SK-N-SH (cell line): ENCODE data around the gene SLC13A4. TPM values are rescaled to one million over a fixed set of nuclear protein-coding genes. Genes with fewer than 3 reads are reported as not detected.
A peak's percentile ranks its signal among the peaks of the same experiment; 100 is the strongest.

Experiments used
- CTCF ChIA-PET: fragments of 300-600, 350-600 bp; formaldehyde crosslinking; extraction: SDS; loops from one replicate; lab custom pipeline; 2021; lab: Yijun Ruan, JAX
- POLR2A ChIA-PET: fragments of 350-600 bp; sonication (Branson Sonifier 250); formaldehyde crosslinking; extraction: SDS; loops from one replicate; lab custom pipeline; 2020; ENCODE audit warnings: antibody characterized with exemption, inconsistent platforms; lab: Yijun Ruan, JAX
- DNase-seq: peaks from one replicate; pipeline ENCODE4 v3.0.0; 2012
- H2AFZ ChIP-seq: fragments of 200-600 bp; sonication (generic); 2 replicates; pipeline ENCODE4 v1.8.1; 2016; ENCODE audit warnings: antibody characterized with exemption, mild to moderate bottlenecking, low read depth
- H3F3A ChIP-seq: fragments of 200-600 bp; sonication (generic); replicated peaks from 2 replicates; pipeline ENCODE3; 2016; ENCODE audit warnings: antibody characterized with exemption, mild to moderate bottlenecking; ENCODE audit not compliant: insufficient read depth
- H3K27ac ChIP-seq, 2 experiments: fragments of 200-500 bp in 1 of 2; fragments of 200-600 bp in 1 of 2; sonication (Bioruptor generic) in 1 of 2; sonication (generic), shearing (Covaris generic) in 1 of 2; 2 replicates each; pipeline versions ENCODE4 v1.5.1 to v1.6.1; 2014 to 2016; ENCODE audit warnings: low read depth in 2 of 2, inconsistent platforms in 1 of 2, low read length in 1 of 2, mild to moderate bottlenecking in 1 of 2, mixed read lengths in 1 of 2
- H3K27me3 ChIP-seq: fragments of 200-600 bp; sonication (generic), shearing (Covaris generic); 2 replicates; pipeline ENCODE4 v1.6.1; 2016; ENCODE audit warnings: mixed run types; ENCODE audit not compliant: insufficient read depth
- H3K36me3 ChIP-seq, 2 experiments: fragments of 200-500 bp in 1 of 2; fragments of 200-600 bp in 1 of 2; sonication (Bioruptor generic) in 1 of 2; sonication (generic) in 1 of 2; replicated peaks in 1 of 2; 2 replicates each; pipeline versions ENCODE3 to v1.5.1; 2014 to 2016; ENCODE audit warnings: low read length in 1 of 2, mild to moderate bottlenecking in 1 of 2; ENCODE audit not compliant: insufficient read depth in 2 of 2, control insufficient read depth in 1 of 2
- H3K4me1 ChIP-seq, 2 experiments: fragments of 200-500 bp in 1 of 2; fragments of 200-600 bp in 1 of 2; sonication (Bioruptor generic) in 1 of 2; sonication (generic), shearing (Covaris generic) in 1 of 2; 2 replicates each; pipeline versions ENCODE4 v1.5.1 to v1.6.1; 2014 to 2016; ENCODE audit warnings: low read depth in 1 of 2, low read length in 1 of 2, mixed run types in 1 of 2; ENCODE audit not compliant: insufficient read depth in 2 of 2, control insufficient read depth in 1 of 2
- H3K4me2 ChIP-seq: fragments of 200-600 bp; sonication (generic), shearing (Covaris generic); 2 replicates; pipeline ENCODE4 v1.6.1; 2017; ENCODE audit warnings: mixed run types
- H3K4me3 ChIP-seq, 2 experiments: fragments of 200-500 bp in 1 of 2; fragments of 200-600 bp in 1 of 2; sonication (Bioruptor generic) in 1 of 2; sonication (generic), shearing (Covaris generic) in 1 of 2; 2 replicates each; pipeline versions ENCODE4 v1.5.1 to v1.8.1; 2014 to 2016; ENCODE audit warnings: low read depth in 2 of 2, inconsistent platforms in 1 of 2, low read length in 1 of 2, mild to moderate bottlenecking in 1 of 2, mixed read lengths in 1 of 2, moderate library complexity in 1 of 2
- H3K79me2 ChIP-seq: fragments of 200-600 bp; sonication (generic); 2 replicates; pipeline ENCODE4 v1.8.1; 2017; ENCODE audit warnings: mild to moderate bottlenecking; ENCODE audit not compliant: insufficient read depth
- H3K9ac ChIP-seq: fragments of 200-600 bp; sonication (generic); 2 replicates; pipeline ENCODE4 v1.6.1; 2017; ENCODE audit warnings: mixed run types
- H3K9me2 ChIP-seq: fragments of 200-600 bp; sonication (generic); 2 replicates; pipeline ENCODE4 v1.6.1; 2017; ENCODE audit warnings: mixed run types
- H3K9me3 ChIP-seq: fragments of 200-600 bp; sonication (generic); 2 replicates; pipeline ENCODE4 v1.6.1; 2017; ENCODE audit warnings: mixed run types, mild to moderate bottlenecking, moderate library complexity
- H4K20me1 ChIP-seq: fragments of 200-600 bp; sonication (generic); 2 replicates; pipeline ENCODE4 v1.6.1; 2017; ENCODE audit warnings: mild to moderate bottlenecking, mixed run types; ENCODE audit not compliant: insufficient read depth
- ELF1 ChIP-seq: IDR thresholded peaks from 2 replicates; pipeline ENCODE4 v1.4.0; 2012
- FOSL2 ChIP-seq: IDR thresholded peaks from 2 replicates; pipeline ENCODE4 v1.4.0; 2012; ENCODE audit warnings: low read depth, mild to moderate bottlenecking, moderate library complexity, borderline replicate concordance
- FOXM1 ChIP-seq: IDR thresholded peaks from 2 replicates; pipeline ENCODE4 v1.4.0; 2012; ENCODE audit warnings: low read depth, mild to moderate bottlenecking
- GATA2 ChIP-seq: sonication (generic); formaldehyde crosslinking; IDR thresholded peaks from 2 replicates; pipeline ENCODE4 v1.5.0; 2020; ENCODE audit warnings: mild to moderate bottlenecking, missing genetic modification reagents
- JUND ChIP-seq: IDR thresholded peaks from 2 replicates; pipeline ENCODE4 v1.4.0; 2012
- NRF1 ChIP-seq: IDR thresholded peaks from 2 replicates; pipeline ENCODE4 v1.6.1; 2012; ENCODE audit warnings: low read depth, mild to moderate bottlenecking, low read length
- RAD21 ChIP-seq: IDR thresholded peaks from 2 replicates; pipeline ENCODE4 v1.6.1; 2012; ENCODE audit warnings: mild to moderate bottlenecking, low read length
- RFX5 ChIP-seq: IDR thresholded peaks from 2 replicates; pipeline ENCODE4 v1.6.1; 2012; ENCODE audit warnings: mild to moderate bottlenecking, improper control_type of control experiment, low read length
- SIN3A ChIP-seq: IDR thresholded peaks from 2 replicates; pipeline ENCODE4 v1.6.1; 2012; ENCODE audit warnings: low read depth, mild to moderate bottlenecking, low read length, moderate library complexity, borderline replicate concordance
- SMC3 ChIP-seq: IDR thresholded peaks from 2 replicates; pipeline ENCODE4 v1.6.1; 2012; ENCODE audit warnings: low read depth, low read length, improper control_type of control experiment
- TCF12 ChIP-seq: IDR thresholded peaks from 2 replicates; pipeline ENCODE4 v1.4.0; 2012
- USF1 ChIP-seq: IDR thresholded peaks from 2 replicates; pipeline ENCODE4 v1.4.0; 2012; ENCODE audit warnings: low read depth, borderline replicate concordance
- YY1 ChIP-seq: IDR thresholded peaks from 2 replicates; pipeline ENCODE4 v1.4.0; 2012; ENCODE audit warnings: low read depth, mild to moderate bottlenecking
- WGBS: methylation state at CpG from one replicate; pipeline ENCODE4 v1.1.6; 2017; ENCODE audit warnings: low lambda C conversion rate; 5-methylcytosine and 5-hydroxymethylcytosine counted together
- polyA plus RNA-seq, 3 experiments: library from polyadenylated mRNA; depleted of rRNA; stranded (reverse); fragments of >200 nt; gene quantifications; 2 replicates each; pipeline ENCODE4 v1.2.3, GENCODE V29; 2012
- TF ChIP-seq, protein P1 (sequence below): IDR thresholded peaks from 2 replicates; pipeline ENCODE4; 2012
- TF ChIP-seq, protein P2 (sequence below): fragments of 150-350 bp; IDR thresholded peaks from 2 replicates; pipeline ENCODE4 v1.6.1; 2016; ENCODE audit warnings: mild to moderate bottlenecking, low read depth, low read length
- TF ChIP-seq, protein P3 (sequence below): IDR thresholded peaks from 2 replicates; pipeline ENCODE4 v1.6.1; 2012; ENCODE audit warnings: mild to moderate bottlenecking, low read depth, low read length, moderate library complexity

SLC13A4 gene
- polyA plus RNA-seq, 1 of the 3 experiments (the other 2 are of a cell fraction): 0.30 TPM

- POLR2A ChIA-PET: no interaction called here
- H2AFZ ChIP-seq: no peak overlapping the region
- CTCF ChIA-PET: no interaction called here
- H3K9me3 ChIP-seq: no peaks in the 10 kb centered on the region
- peak overlapping the region; percentile 23; the same call in 1 of the 2 replicates for H3K9ac ChIP-seq
- 85% methylated on average over 3 of the region's 3 CpGs for WGBS
- DNase-seq: no peak
- TF ChIP-seq FOSL2 (peak; percentile 65; the same call in 1 of the 2 replicates), USF1 (no peak), ELF1 (no peak), JUND (peak; percentile 59; the same call in 1 of the 2 replicates), TCF12 (peak; percentile 28; the same call in 1 of the 2 replicates)
- H4K20me1 ChIP-seq: no peaks in the 10 kb centered on the region
- peak overlapping the region; percentile 32; the same call in 1 of the 2 replicates for H3K4me2 ChIP-seq
- H3K9me2 ChIP-seq: no peaks in the 10 kb centered on the region
- peak overlapping the region in 1 of 2 experiments; percentile 54; a peak in 2 of 4 replicates for H3K27ac ChIP-seq
- peaks cover 9% of the 10 kb centered on the region for H3F3A ChIP-seq
- peaks cover under 1 to 21% of the 10 kb centered on the region in 2 experiments; a peak in 2 of 4 replicates for H3K4me1 ChIP-seq
- peaks cover 46 to 49% of the 10 kb centered on the region in 2 experiments for H3K36me3 ChIP-seq
- peaks cover 48% of the 10 kb centered on the region for H3K79me2 ChIP-seq
- no peak overlapping the region for H3K4me3 ChIP-seq
- no peaks in the 10 kb centered on the region for H3K27me3 ChIP-seq
These were observed 37.4 kb downstream of the SLC13A4 start for GRCh38 chr7:135690566-135690965.

GRCh38 chr7:135687466-135687865, 40.5 kb downstream of the SLC13A4 start:
- Histone ChIP-seq H3K9me2 (no peaks in the 10 kb centered on the region), H3K4me2 (no peak overlapping the region), H3K9me3 (no peaks in the 10 kb centered on the region), H3K27me3 (no peaks in the 10 kb centered on the region), H3K79me2 (peaks cover 79% of the 10 kb centered on the region), H4K20me1 (no peaks in the 10 kb centered on the region; the same call in 1 of the 2 replicates), H3K4me3 (no peak overlapping the region), H2AFZ (no peak overlapping the region), H3F3A (peaks cover 21% of the 10 kb centered on the region), H3K27ac (no peak overlapping the region), H3K4me1 (peaks cover 24 to 49% of the 10 kb centered on the region in 2 experiments; a peak in 3 of 4 replicates), H3K9ac (no peak overlapping the region), H3K36me3 (peaks cover 24 to 40% of the 10 kb centered on the region in 2 experiments)
- CTCF ChIA-PET: interaction anchor here (1.1 to 2.5 kb wide), 5 partner anchors 14 to 25 kb away, joined by 3 to 12 read pairs (median 6); partner anchors contain the start of gene STMP1
- no peak for DNase-seq
- POLR2A ChIA-PET: interaction anchor here (0.6 kb wide), 1 partner anchor 24 kb away, joined by 3 read pairs; no protein-coding TSS in a partner anchor
- 3% methylated on average over 1 of the region's 1 CpG for WGBS
- no peak for TF ChIP-seq RFX5
- no peak for TF ChIP-seq NRF1
- TF ChIP-seq, protein P1, sequence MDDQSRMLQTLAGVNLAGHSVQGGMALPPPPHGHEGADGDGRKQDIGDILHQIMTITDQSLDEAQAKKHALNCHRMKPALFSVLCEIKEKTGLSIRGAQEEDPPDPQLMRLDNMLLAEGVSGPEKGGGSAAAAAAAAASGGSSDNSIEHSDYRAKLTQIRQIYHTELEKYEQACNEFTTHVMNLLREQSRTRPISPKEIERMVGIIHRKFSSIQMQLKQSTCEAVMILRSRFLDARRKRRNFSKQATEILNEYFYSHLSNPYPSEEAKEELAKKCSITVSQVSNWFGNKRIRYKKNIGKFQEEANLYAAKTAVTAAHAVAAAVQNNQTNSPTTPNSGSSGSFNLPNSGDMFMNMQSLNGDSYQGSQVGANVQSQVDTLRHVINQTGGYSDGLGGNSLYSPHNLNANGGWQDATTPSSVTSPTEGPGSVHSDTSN: no peak
- TF ChIP-seq SMC3: no peak
- TF ChIP-seq, protein P2, sequence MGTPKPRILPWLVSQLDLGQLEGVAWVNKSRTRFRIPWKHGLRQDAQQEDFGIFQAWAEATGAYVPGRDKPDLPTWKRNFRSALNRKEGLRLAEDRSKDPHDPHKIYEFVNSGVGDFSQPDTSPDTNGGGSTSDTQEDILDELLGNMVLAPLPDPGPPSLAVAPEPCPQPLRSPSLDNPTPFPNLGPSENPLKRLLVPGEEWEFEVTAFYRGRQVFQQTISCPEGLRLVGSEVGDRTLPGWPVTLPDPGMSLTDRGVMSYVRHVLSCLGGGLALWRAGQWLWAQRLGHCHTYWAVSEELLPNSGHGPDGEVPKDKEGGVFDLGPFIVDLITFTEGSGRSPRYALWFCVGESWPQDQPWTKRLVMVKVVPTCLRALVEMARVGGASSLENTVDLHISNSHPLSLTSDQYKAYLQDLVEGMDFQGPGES: no peak
- TF ChIP-seq GATA2 (CRISPR knock-in tag): no peak
- TF ChIP-seq, protein P3, sequence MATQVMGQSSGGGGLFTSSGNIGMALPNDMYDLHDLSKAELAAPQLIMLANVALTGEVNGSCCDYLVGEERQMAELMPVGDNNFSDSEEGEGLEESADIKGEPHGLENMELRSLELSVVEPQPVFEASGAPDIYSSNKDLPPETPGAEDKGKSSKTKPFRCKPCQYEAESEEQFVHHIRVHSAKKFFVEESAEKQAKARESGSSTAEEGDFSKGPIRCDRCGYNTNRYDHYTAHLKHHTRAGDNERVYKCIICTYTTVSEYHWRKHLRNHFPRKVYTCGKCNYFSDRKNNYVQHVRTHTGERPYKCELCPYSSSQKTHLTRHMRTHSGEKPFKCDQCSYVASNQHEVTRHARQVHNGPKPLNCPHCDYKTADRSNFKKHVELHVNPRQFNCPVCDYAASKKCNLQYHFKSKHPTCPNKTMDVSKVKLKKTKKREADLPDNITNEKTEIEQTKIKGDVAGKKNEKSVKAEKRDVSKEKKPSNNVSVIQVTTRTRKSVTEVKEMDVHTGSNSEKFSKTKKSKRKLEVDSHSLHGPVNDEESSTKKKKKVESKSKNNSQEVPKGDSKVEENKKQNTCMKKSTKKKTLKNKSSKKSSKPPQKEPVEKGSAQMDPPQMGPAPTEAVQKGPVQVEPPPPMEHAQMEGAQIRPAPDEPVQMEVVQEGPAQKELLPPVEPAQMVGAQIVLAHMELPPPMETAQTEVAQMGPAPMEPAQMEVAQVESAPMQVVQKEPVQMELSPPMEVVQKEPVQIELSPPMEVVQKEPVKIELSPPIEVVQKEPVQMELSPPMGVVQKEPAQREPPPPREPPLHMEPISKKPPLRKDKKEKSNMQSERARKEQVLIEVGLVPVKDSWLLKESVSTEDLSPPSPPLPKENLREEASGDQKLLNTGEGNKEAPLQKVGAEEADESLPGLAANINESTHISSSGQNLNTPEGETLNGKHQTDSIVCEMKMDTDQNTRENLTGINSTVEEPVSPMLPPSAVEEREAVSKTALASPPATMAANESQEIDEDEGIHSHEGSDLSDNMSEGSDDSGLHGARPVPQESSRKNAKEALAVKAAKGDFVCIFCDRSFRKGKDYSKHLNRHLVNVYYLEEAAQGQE: no peak
- no peak for TF ChIP-seq FOXM1
- TF ChIP-seq RAD21: no peak
- no peak for TF ChIP-seq YY1
- TF ChIP-seq TCF12: no peak
- TF ChIP-seq SIN3A: no peak
